CD14-positive monocyte (primary cell): ENCODE measurements around the gene FBN1. TPM values are rescaled to one million over a fixed set of nuclear protein-coding genes. Genes with fewer than 3 reads are reported as not detected.

Experiments used
- DNase-seq, 3 donors: peaks; one replicate each; pipeline ENCODE4 v3.0.0-alpha.2; 2011 to 2022
- H2AFZ ChIP-seq: 2 replicates; pipeline ENCODE4 v1.6.0; 2012; ENCODE audit warnings: mild to moderate bottlenecking, low read depth, low read length, inconsistent platforms; ENCODE audit not compliant: insufficient read depth, poor library complexity, severe bottlenecking
- H3K27ac ChIP-seq, 2 donors: 1 replicate in 1 of 2; 2 replicates in 1 of 2; pipeline ENCODE4 v1.5.1; 2012 to 2013; ENCODE audit warnings: low read length in 2 of 2, control low read depth in 1 of 2, inconsistent platforms in 1 of 2, low read depth in 1 of 2, mild to moderate bottlenecking in 1 of 2
- H3K27me3 ChIP-seq, 2 donors: one replicate each; pipeline versions ENCODE4 v1.6.0 to v1.6.1; 2011 to 2013; ENCODE audit warnings: low read length in 2 of 2; ENCODE audit not compliant: control insufficient read depth in 2 of 2, insufficient read depth in 2 of 2
- H3K36me3 ChIP-seq, 2 donors: replicated peaks in 1 of 2; 1 replicate in 1 of 2; 2 replicates in 1 of 2; pipeline versions ENCODE4 v1.5.1 to v1.6.1; 2012 to 2013; ENCODE audit warnings: low read length in 2 of 2, control low read depth in 1 of 2, inconsistent platforms in 1 of 2, mild to moderate bottlenecking in 1 of 2; ENCODE audit not compliant: insufficient read depth in 2 of 2, control insufficient read depth in 1 of 2
- H3K4me1 ChIP-seq, 2 donors: 1 replicate in 1 of 2; 2 replicates in 1 of 2; pipeline versions ENCODE4 v1.5.1 to v1.6.1; 2012 to 2013; ENCODE audit warnings: low read length in 2 of 2, control low read depth in 1 of 2, inconsistent platforms in 1 of 2, mild to moderate bottlenecking in 1 of 2, moderate library complexity in 1 of 2; ENCODE audit not compliant: insufficient read depth in 2 of 2, control insufficient read depth in 1 of 2
- H3K4me2 ChIP-seq: replicated peaks from 2 replicates; pipeline ENCODE3; 2012; ENCODE audit warnings: low read length, moderate library complexity, mild to moderate bottlenecking; ENCODE audit not compliant: poor library complexity, severe bottlenecking; ENCODE audit errors: extremely low read depth
- H3K4me3 ChIP-seq, 3 experiments: fragments of 200-600 bp in 1 of 3; sonication (generic) in 1 of 3; replicated peaks in 1 of 3; 1 replicate in 2 of 3; 2 replicates in 1 of 3; pipeline ENCODE4 v1.5.1; 2011 to 2013; ENCODE audit warnings: low read length in 3 of 3, mild to moderate bottlenecking in 3 of 3, control low read depth in 2 of 3, low read depth in 2 of 3, inconsistent platforms in 1 of 3, moderate library complexity in 1 of 3
- H3K79me2 ChIP-seq: 2 replicates; pipeline ENCODE4 v1.6.0; 2012; ENCODE audit warnings: mild to moderate bottlenecking, control low read depth, inconsistent platforms, low read length, moderate library complexity; ENCODE audit not compliant: insufficient read depth
- H3K9ac ChIP-seq: 2 replicates; pipeline ENCODE4 v1.6.0; 2017; ENCODE audit warnings: low read length, mild to moderate bottlenecking; ENCODE audit not compliant: insufficient read depth, poor library complexity, severe bottlenecking
- H3K9me3 ChIP-seq, 2 donors: replicated peaks in 1 of 2; 1 replicate in 1 of 2; 2 replicates in 1 of 2; pipeline versions ENCODE4 v1.5.1 to v1.6.1; 2012 to 2013; ENCODE audit warnings: low read length in 2 of 2, control low read depth in 1 of 2; ENCODE audit not compliant: control insufficient read depth in 1 of 2, insufficient read depth in 1 of 2
- H4K20me1 ChIP-seq: 2 replicates; pipeline ENCODE4 v1.6.0; 2012; ENCODE audit warnings: mild to moderate bottlenecking, low read length, control low read depth, moderate library complexity; ENCODE audit not compliant: insufficient read depth
- H3K27ac Mint-ChIP-seq, 7 donors: one replicate each; pipeline ENCODE4 v1.8.0; 2020; ENCODE audit warnings: mild to moderate bottlenecking in 7 of 7, mixed read lengths in 7 of 7, moderate library complexity in 6 of 7, inconsistent platforms in 2 of 7
- H3K27me3 Mint-ChIP-seq, 3 donors: one replicate each; pipeline ENCODE4 v1.8.0; 2021 to 2022; ENCODE audit warnings: low read depth in 3 of 3, mild to moderate bottlenecking in 3 of 3, mixed read lengths in 3 of 3, moderate library complexity in 3 of 3, inconsistent platforms in 1 of 3
- H3K36me3 Mint-ChIP-seq, 2 donors: one replicate each; pipeline ENCODE4 v1.8.0; 2020; ENCODE audit warnings: mixed read lengths in 2 of 2, inconsistent platforms in 1 of 2, mild to moderate bottlenecking in 1 of 2
- H3K4me1 Mint-ChIP-seq: one replicate; pipeline ENCODE4 v1.8.0; 2020; ENCODE audit warnings: mild to moderate bottlenecking, mixed read lengths
- H3K4me3 Mint-ChIP-seq, 2 donors: one replicate each; pipeline ENCODE4 v1.8.0; 2020; ENCODE audit warnings: mild to moderate bottlenecking in 2 of 2, mixed read lengths in 2 of 2, moderate library complexity in 1 of 2
- H3K9me3 Mint-ChIP-seq, 7 donors: one replicate each; pipeline ENCODE4 v1.8.0; 2020 to 2022; ENCODE audit warnings: mixed read lengths in 7 of 7, mild to moderate bottlenecking in 6 of 7, moderate library complexity in 6 of 7, inconsistent platforms in 2 of 7
- CTCF ChIP-seq: fragments of 200-600 bp; IDR thresholded peaks from one replicate; pipeline ENCODE4 v1.8.0; 2022; ENCODE audit warnings: antibody characterized with exemption, mild to moderate bottlenecking
- WGBS: methylation state at CpG from one replicate; pipeline ENCODE4 v1.1.5; 2013; ENCODE audit warnings: missing lambda C conversion rate; ENCODE audit not compliant: insufficient coverage; 5-methylcytosine and 5-hydroxymethylcytosine counted together
- intact Hi-C, 2 donors: fragments of 100-400 bp; cut with micrococcal nuclease; formaldehyde crosslinking; loops; one replicate each; pipeline versions ENCODE4 v1.15.0 to v1.15.1; 2023
- polyA plus RNA-seq, 3 donors: library from polyadenylated mRNA; depleted of rRNA in 1 of 3; unstranded in 2 of 3; stranded (reverse) in 1 of 3; fragments of 300-500 nt in 2 of 3; fragments of >200 nt in 1 of 3; fragmentation: Illumina TruSeq in 2 of 3; gene quantifications; 1 replicate in 2 of 3; 2 replicates in 1 of 3; pipeline ENCODE4 v1.2.3, GENCODE V29; 2012 to 2021

FBN1 gene
- polyA plus RNA-seq, 3 donors, result 0.29 TPM; not detected in 2

GRCh38 chr15:48672206-48672605 is 26.7 kb upstream of the FBN1 start:
- no peak for TF ChIP-seq CTCF
- DNase-seq, result no peak
- no peak overlapping the region for H2AFZ ChIP-seq
- Mint-ChIP-seq H3K4me3 (no peak overlapping the region), H3K36me3 (no peaks in the 10 kb centered on the region), H3K27me3 (peaks cover 0 to 6% (median 4%) of the 10 kb centered on the region in 3 donors), H3K27ac (peak overlapping the region in 1 of 7 donors; percentile 6), H3K4me1 (no peaks in the 10 kb centered on the region), H3K9me3 (peaks cover 0 to 11% (median 5%) of the 10 kb centered on the region in 7 donors)
- no peaks in the 10 kb centered on the region for H3K4me1 ChIP-seq
- no peaks in the 10 kb centered on the region for H3K79me2 ChIP-seq
- H3K27me3 ChIP-seq, result no peaks in the 10 kb centered on the region
- H3K9ac ChIP-seq, result no peak overlapping the region
- H3K36me3 ChIP-seq, result no peaks in the 10 kb centered on the region
- H4K20me1 ChIP-seq, result no peaks in the 10 kb centered on the region
- no peaks in the 10 kb centered on the region for H3K9me3 ChIP-seq
- no peak overlapping the region for H3K4me3 ChIP-seq
- 100% methylated on average over 2 of the region's 6 CpGs for WGBS
- intact Hi-C loops, result no loop called here
- no peak overlapping the region for H3K4me2 ChIP-seq
- no peak overlapping the region for H3K27ac ChIP-seq

- H4K20me1 ChIP-seq, result no peaks in the 10 kb centered on the region
- no peaks in the 10 kb centered on the region for H3K36me3 Mint-ChIP-seq
- H3K4me2 ChIP-seq, result no peak overlapping the region
- no peak overlapping the region for H3K4me3 ChIP-seq
- no peak overlapping the region for H3K9ac ChIP-seq
- peaks cover 0 to 6% (median 4%) of the 10 kb centered on the region in 3 donors for H3K27me3 Mint-ChIP-seq
- peaks cover 0 to 7% (median 5%) of the 10 kb centered on the region in 7 donors for H3K9me3 Mint-ChIP-seq
- no peaks in the 10 kb centered on the region for H3K36me3 ChIP-seq
- 74% methylated on average over 3 of the region's 6 CpGs for WGBS
- no peaks in the 10 kb centered on the region for H3K4me1 Mint-ChIP-seq
- no peak overlapping the region for H3K27ac Mint-ChIP-seq
- no peaks in the 10 kb centered on the region for H3K9me3 ChIP-seq
- H2AFZ ChIP-seq, result no peak overlapping the region
- H3K27ac ChIP-seq, result no peak overlapping the region
- intact Hi-C loops, result no loop called here
- H3K4me3 Mint-ChIP-seq, result no peak overlapping the region
- no peaks in the 10 kb centered on the region for H3K4me1 ChIP-seq
- H3K27me3 ChIP-seq, result no peaks in the 10 kb centered on the region
- TF ChIP-seq CTCF, result no peak
- no peaks in the 10 kb centered on the region for H3K79me2 ChIP-seq
- DNase-seq, result no peak
Observed at GRCh38 chr15:48671103-48672022, 25.9 kb upstream of the FBN1 start.
